ENCODE data around the gene KCNJ14.

Gene KCNJ14

DNA sequence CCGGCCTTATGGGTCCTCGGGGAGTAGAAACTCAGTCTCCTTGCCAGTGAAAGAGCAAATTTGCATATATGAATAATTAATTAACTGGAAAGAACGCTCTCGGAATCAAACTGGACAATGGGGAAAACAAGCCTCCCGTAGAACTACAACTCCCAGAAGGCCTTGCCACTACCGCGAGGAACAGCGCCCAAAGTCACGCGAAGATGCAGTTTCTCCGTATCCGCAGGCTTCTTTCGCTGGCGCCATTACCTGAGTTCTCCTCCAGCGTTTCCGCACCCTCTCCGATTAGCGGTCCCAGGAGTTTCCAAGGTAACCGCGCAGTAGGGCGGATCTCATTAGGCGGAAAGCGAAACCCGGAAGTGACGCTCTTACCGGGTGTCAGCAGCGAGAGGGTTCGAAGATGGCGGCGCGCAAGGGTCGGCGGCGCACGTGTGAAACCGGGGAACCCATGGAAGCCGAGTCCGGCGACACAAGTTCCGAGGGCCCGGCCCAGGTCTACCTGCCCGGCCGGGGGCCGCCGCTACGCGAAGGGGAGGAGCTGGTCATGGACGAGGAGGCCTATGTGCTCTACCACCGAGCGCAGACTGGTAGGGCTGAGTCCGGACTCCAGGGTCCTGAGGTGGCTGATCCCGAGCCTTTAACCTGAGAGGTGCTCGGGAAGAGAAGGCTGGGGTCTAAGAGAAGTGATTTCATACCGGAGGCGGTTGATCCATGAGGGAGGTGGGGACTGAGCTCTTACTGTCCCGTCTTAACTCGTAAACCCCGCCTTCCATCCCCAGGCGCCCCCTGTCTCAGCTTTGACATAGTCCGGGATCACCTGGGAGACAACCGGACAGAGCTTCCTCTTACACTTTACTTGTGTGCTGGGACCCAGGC, 9.5 kb upstream of the KCNJ14 start, which contains the start of gene GRWD1:
Gene GRWD1 (plus strand): TSS at position 378 of the 876 bp plus-strand sequence. CDS start 23 bp downstream, at position 401.
- DNase-seq: peak; percentile 98

DNA sequence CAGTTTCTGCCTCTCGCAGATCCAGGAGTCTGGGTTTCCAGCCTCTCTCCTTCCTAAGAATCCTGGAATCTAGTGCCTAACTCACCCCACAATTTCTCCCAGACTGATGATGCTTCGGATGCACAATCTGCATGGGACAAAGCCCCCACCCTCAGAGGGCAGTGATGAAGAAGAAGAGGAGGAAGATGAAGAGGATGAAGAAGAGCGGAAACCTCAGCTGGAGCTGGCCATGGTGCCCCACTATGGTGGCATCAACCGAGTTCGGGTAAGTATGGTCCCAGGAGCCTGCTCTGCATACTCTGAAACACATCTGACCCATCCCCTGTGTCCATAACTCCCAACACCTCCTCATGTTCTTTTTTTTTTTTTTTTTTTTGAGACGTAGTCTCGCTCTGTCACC, 8.8 kb upstream of the KCNJ14 start:
- DNase-seq: no peak

DNA sequence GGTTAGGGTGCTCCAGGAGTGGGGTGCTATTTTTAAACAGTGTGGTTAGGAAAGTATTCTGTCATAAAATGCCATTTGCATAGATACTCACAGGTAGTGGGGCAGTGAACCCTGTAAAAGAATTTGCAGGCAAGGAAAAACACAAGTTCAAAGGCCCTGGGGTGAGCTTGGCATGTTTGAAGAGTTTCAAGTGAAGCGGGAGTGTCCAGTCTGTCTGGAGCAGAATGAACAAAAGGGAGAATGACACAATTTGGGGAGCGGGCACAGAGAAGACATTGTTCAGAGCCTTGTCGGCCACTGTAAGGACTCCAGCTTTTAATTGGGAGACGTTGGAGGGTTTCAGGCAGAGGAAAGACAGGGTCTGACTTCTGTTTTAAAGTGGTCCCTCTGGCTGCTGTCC, 6.8 kb upstream of the KCNJ14 start:
- no peak for DNase-seq

DNA sequence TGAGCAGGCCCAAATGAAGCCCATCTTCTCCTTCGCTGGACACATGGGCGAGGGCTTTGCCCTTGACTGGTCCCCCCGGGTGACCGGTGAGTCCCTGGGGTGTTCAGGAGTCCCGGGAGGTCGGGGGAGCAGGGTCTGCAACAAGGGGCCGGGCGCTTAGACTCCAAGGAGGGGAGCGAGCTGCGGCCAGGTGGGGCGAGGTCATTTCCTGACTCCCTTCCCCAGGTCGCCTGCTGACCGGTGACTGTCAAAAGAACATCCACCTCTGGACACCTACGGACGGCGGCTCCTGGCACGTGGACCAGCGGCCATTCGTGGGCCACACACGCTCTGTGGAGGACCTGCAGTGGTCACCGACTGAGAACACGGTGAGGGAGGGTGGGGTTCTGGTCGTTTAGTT, 4.9 kb upstream of the KCNJ14 start:
- DNase-seq: no peak

DNA sequence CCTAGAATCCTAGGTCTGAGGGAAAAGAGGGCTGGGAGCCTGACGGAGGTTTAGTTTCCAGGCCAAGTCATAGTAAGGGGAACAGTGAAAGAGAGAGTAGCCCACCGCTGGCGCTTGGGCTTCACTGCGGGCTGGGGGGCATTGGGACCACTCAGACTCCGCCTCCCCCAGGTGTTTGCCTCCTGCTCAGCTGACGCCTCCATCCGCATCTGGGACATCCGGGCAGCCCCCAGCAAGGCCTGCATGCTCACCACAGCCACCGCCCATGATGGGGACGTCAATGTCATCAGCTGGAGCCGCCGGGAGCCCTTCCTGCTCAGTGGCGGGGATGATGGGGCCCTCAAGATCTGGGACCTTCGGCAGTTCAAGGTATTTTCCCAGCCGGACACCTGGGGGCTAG, 4.5 kb upstream of the KCNJ14 start:
- no peak for DNase-seq

DNA sequence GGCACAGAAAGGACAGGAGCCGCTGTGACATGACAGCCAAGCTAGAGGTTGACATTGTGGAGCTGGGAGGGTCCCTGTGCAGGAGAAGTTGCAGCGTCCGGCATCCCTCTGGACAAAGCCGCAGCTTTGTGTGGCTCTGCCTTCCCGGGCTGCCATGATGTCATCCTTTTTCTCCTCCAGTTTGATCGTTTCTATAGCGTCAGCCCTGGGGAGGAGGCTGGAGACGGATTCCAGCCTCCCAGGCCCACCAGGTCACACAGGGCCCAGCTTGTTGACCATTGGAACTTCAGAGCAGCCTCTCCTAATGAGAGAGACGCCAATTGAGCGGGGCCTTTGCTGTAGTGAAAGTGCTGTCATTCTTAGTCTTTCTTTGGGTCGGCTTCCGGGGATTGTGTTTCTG, 3.8 kb upstream of the KCNJ14 start:
- no peak for DNase-seq

DNA sequence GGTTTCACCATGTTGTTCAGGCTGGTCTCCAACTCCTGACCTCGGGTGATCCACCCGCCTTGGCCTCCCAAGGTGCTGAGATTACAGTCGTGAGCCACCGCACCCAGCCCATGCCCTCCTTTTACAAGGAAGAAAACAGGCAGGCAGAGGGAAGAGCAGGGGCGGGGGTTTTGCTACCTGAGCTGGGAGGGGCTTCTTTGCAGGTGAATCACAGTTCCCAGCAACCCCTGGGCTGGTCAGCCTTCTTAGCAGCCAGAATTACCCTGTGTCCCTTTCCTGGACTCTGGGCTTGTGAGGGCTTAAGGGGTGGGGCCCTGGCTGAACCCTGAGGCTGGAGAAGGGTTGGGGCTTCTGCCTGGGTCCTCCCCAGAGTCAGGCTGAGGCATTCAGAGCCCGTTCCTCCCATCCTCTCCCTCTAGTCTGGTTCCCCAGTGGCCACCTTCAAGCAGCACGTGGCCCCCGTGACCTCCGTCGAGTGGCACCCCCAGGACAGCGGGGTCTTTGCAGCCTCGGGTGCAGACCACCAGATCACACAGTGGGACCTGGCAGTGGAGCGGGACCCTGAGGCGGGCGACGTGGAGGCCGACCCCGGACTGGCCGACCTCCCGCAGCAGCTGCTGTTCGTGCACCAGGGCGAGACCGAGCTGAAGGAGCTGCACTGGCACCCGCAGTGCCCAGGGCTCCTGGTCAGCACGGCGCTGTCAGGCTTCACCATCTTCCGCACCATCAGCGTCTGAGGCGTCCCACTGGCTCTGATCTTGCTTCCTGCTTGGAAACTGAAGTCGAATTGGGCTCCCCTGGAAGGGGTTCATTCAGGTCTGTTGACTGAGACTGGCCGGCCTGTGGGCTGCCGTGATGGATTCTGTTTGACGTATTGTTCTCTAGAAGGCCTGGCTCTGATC, 2.8 kb upstream of the KCNJ14 start:
- DNase-seq: no peak

DNA sequence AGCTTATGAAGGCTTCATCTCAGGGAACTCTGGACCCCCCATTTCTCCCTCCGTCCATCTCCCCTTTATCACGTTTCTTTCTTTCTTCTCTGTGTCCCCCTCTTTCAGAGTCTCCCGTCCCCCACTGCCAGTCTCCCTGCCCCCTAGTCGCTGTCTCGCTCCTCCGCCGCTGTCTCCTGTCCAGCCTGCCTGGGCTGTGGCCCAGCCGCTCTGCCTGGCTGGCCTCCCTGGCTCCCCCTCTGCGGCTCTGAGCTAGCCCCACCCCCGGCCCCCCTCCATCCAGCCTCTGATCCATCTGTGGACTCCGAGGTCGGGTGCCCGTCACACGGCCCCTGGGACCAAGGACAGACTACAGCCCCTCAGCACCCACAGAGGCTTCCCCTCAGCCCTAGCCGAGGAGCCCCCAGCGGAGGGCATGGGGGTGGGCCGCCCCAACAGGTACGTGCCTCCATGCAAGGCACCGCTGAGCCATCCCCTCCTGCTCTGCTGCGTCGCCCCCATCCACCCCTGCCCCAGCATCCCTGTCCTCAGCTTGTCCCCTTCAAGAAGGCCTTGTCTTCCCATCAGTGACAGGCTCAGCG, 1.1 kb upstream of the KCNJ14 start:
- no peak for DNase-seq

DNA sequence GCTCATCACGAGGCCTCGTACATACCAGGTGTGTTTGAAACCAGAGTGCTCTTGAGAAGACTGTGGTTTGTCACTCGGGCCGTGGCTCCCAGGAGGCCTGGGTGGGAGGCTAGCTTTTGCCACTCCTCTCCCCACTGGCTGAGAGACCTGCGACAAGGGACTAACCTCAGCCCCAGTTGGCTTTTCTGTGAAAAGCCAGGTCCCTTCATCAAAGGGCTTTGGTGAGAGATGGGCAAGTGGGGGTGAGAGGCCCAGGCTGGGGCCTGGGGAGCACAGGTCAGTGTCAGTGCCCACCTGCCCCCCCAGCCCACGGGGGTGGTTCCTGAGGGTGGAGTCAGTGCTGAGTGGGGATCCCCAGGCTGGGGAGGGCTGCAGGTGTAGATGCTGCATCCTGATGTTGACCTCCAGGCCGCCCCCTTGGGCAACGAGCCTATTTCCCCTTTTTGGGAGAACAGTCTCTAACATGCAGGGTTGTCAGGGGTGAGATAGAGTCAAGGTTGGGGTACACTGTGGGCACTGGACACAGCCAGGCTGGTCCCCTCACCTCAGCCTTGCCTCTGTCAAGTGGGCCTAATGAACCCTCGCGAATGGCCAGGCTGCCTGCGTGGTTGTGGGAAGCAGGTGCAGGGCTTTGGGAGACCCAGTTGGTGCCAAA, 661 bp downstream of the KCNJ14 start:
- DNase-seq: no peak

- DNase-seq: no peak
These were observed 1.5 kb downstream of the KCNJ14 start for GRCh38 chr19:48456864-48457263.

DNA sequence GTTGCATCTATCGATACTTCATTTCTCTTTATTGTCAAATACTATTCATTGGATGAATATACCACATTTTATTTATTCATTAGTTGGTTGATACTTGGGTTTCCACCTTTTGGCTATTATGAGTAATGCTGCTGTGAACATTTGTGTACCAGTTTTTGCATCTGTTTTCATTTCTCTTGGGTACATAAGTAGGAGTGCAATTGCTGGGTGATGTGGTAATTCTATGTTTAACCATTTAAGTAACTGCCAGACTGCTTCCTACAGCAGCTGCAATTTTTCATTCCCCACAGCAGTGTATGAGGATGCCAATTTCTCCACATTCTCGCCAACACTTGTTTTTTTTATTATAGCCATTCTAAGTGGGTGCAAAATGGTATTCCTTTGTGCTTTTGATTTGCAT, 2.6 kb downstream of the KCNJ14 start:
- DNase-seq: no peak

GRCh38 chr19:48461651-48461981, 6.2 kb downstream of the KCNJ14 start:
- no peak for DNase-seq

DNA sequence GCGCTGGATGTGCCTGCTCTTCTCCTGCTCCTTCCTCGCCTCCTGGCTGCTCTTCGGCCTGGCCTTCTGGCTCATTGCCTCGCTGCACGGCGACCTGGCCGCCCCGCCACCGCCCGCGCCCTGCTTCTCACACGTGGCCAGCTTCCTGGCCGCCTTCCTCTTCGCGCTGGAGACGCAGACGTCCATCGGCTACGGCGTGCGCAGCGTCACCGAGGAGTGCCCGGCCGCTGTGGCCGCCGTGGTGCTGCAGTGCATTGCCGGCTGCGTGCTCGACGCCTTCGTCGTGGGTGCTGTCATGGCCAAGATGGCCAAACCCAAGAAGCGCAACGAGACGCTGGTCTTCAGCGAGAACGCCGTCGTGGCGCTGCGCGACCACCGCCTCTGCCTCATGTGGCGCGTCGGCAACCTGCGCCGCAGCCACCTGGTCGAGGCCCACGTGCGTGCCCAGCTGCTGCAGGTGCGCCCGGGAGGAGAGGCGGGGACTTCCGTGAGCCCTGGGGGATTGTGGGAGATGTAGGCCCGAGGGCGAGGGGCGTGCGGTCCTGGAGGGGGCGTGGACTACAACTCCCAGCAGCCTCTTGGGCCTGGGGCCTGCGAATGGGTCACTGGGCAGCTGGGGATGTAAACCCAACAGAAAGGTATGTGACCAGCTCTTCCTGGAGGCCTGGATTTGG, 6.7 kb downstream of the KCNJ14 start:
- DNase-seq: no peak

GRCh38 chr19:48465215-48465614, 9.8 kb downstream of the KCNJ14 start:
- DNase-seq: no peak

DNA sequence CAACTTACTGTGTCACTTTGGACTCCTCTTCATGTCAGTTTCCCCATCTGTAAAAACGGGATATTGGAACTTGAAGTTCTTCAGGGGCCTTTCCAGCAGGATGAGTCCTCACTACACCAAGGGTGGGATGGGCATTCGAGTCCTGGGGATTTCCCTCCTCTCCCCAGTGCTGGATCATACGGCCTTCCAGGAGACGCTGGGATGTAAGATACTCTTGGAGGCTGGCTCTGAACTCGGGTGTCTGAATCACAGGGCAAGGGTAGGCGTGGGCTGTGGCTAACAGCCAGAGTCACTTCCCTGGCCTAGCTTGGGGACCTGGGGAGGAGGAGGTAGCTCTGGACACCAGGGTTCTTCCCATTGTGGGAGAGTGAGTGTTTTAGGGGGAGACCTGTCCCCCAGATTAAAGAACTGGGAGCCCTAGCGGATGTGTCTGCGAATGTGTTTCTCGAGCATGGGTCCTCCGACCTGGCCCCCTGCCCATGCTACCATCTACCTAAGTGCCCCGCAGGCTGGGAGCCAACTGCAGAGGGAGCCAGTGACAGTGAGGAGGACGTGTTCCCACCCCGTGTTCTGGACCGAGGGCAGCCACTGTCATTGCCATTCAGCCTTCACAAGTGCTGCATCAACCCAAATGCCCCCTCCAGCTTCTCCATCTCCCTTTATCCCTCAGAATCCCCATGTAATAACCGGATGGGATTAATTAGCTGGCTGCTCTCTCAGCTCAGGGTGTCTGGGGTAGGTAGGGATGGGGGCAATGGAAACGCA, 11.4 kb downstream of the KCNJ14 start:
- DNase-seq: peak; percentile 37

DNA sequence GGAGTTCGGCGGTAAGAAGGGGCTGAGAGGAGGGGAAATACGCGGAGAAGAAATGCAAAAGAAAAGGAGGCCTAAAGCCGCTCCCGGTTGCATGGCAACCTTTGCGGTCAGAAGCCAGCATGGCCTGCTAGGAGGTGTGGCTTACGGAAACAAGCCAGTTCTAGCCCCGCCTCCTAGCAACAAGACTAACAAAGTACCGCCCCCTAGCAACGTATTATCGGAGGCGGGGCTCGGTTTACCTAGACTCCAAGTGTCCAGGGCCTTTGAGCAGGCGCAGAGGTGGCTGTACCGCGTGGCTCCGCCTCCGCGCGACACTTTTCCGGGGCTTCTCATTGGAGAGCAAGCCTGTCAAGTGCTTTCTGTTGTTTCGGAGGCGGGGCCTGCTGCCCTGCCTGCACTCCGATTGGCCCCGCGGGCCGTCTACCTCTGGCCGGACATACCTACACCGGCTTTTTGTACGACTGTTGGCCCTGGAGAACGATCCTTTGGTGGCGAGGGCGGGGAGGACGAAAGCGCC, 13.5 kb downstream of the KCNJ14 start:
- DNase-seq: peak; percentile 100

DNA sequence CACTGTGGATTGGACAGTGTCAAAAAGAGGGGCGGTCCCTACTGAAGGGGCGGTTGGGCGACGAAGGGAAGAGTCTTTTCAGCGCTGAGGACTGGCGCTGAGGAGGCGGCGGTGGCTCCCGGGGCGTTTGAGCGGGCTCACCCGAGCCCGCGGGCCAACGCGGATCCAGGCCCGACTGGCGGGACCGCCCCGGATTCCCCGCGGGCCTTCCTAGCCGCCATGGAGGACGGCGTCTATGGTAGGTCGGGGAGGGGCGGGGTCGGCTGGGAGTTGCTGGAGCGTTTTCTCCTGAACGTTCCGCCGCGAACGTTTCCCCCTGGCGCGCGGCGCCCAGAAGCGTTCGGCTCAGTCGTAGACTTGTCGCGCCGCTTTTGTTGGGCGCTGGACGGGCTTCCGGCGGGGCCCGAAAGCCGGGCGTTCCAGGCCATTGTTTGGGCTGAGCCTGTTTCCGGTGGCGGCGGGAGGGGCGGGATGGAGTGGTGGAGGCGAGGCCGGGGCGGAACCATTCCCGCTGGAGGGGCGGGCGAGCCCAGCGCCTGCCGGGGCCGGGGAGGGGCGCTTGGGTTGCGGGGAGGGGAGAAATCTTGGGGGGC, 14.0 kb downstream of the KCNJ14 start, which contains the start of gene CYTH2:
Gene CYTH2 (plus strand): TSS at position 81 of the 593 bp plus-strand sequence. CDS start 139 bp downstream, at position 220.
- peak; percentile 65 for DNase-seq

GRCh38 chr19:48469934-48470680, 14.7 kb downstream of the KCNJ14 start:
- DNase-seq: no peak

- no peak for DNase-seq
These were observed 15.5 kb downstream of the KCNJ14 start for GRCh38 chr19:48470856-48471255.

DNA sequence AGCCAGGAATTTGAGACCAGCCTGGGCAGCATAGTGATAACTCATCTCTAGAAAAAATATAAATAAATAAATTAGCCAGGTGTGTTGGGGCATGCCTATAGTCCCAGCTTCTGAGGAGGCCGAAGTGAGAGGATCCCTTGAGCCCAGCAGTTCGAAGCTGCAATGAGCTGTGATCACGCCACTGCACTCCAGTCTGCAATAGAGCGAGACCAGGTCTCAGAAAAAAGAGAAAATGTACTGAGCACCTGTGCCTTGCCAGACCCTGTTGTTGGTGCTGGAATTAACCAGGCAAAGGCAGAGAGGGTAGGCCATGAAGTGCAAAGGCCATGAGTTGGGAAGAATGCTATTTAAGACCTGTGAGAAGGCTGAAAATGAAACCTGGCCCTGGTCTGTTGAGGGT, 16.5 kb downstream of the KCNJ14 start:
- no peak for DNase-seq
